Liver (tissue), 3 donors: ENCODE results near the gene TTLL5.

Experiments used
- EGR1 ChIP-seq, 2 donors: IDR thresholded peaks; 2 replicates each; pipeline ENCODE4 v1.6.1; 2016 to 2018; ENCODE audit warnings: antibody characterized with exemption in 2 of 2, low read depth in 2 of 2
- FOXA1 ChIP-seq: IDR thresholded peaks from 2 replicates; pipeline ENCODE4 v1.6.1; 2016; ENCODE audit warnings: antibody characterized with exemption
- GABPA ChIP-seq, 2 donors: IDR thresholded peaks in 1 of 2; conservative IDR thresholded peaks in 1 of 2; 2 replicates each; pipeline ENCODE4 v1.6.1; 2016; ENCODE audit warnings: antibody characterized with exemption in 2 of 2, mild to moderate bottlenecking in 1 of 2, moderate library complexity in 1 of 2
- HNF4A ChIP-seq, 2 donors: conservative IDR thresholded peaks; 2 replicates each; pipeline ENCODE4 v1.6.1; 2016; ENCODE audit warnings: antibody characterized with exemption in 2 of 2, mild to moderate bottlenecking in 2 of 2
- JUND ChIP-seq, 2 donors: IDR thresholded peaks; 2 replicates each; pipeline ENCODE4 v1.6.1; 2016; ENCODE audit warnings: antibody characterized with exemption in 2 of 2
- RAD21 ChIP-seq, 2 donors: IDR thresholded peaks; 2 replicates each; pipeline ENCODE4 v1.6.1; 2016; ENCODE audit warnings: antibody characterized with exemption in 2 of 2, mild to moderate bottlenecking in 2 of 2
- RXRA ChIP-seq, 2 donors: IDR thresholded peaks; 2 replicates each; pipeline ENCODE4 v1.6.1; 2017 to 2018; ENCODE audit warnings: antibody characterized with exemption in 2 of 2, mild to moderate bottlenecking in 1 of 2
- SP1 ChIP-seq: IDR thresholded peaks from 2 replicates; pipeline ENCODE4 v1.6.1; 2018; ENCODE audit warnings: antibody characterized with exemption, mild to moderate bottlenecking
- YY1 ChIP-seq: IDR thresholded peaks from 2 replicates; pipeline ENCODE4 v1.6.1; 2016; ENCODE audit warnings: antibody characterized with exemption, mild to moderate bottlenecking
- TF ChIP-seq, protein P1 (sequence below): fragments of 150-350 bp; IDR thresholded peaks from 2 replicates; pipeline ENCODE4 v1.5.1; 2017; ENCODE audit warnings: improper control_type of control experiment, low read depth, low read length; ENCODE audit not compliant: missing input control
- TF ChIP-seq, protein P2 (sequence below): IDR thresholded peaks from 2 replicates; pipeline ENCODE4 v1.6.1; 2016; ENCODE audit warnings: antibody characterized with exemption
- TF ChIP-seq, protein P3 (sequence below): IDR thresholded peaks from 2 replicates; pipeline ENCODE4 v1.6.1; 2016; ENCODE audit warnings: antibody characterized with exemption, mild to moderate bottlenecking
- donor health status: healthy.
- donor health status: healthy.

DNA sequence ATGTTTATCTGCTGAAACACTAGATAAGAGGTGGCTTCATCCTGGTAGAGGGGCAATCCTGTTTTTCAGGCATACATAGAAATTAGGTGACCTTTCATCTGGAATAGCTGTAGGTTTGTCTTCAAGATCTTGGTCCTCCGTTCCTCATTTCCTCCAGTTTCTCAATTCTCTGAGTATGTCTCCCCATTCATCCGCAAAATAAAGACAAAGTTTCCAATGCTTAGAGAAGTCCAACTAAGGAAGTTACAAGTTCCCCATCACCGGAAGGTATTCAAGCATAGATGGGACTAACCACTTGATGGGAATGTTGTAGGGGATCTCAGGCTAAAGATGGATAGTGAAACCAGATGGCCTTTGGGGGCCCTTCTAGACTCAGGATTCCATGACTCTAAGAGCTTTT lies 34.6 kb upstream of the TTLL5 start:
- TF ChIP-seq, protein P1, sequence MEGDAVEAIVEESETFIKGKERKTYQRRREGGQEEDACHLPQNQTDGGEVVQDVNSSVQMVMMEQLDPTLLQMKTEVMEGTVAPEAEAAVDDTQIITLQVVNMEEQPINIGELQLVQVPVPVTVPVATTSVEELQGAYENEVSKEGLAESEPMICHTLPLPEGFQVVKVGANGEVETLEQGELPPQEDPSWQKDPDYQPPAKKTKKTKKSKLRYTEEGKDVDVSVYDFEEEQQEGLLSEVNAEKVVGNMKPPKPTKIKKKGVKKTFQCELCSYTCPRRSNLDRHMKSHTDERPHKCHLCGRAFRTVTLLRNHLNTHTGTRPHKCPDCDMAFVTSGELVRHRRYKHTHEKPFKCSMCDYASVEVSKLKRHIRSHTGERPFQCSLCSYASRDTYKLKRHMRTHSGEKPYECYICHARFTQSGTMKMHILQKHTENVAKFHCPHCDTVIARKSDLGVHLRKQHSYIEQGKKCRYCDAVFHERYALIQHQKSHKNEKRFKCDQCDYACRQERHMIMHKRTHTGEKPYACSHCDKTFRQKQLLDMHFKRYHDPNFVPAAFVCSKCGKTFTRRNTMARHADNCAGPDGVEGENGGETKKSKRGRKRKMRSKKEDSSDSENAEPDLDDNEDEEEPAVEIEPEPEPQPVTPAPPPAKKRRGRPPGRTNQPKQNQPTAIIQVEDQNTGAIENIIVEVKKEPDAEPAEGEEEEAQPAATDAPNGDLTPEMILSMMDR = no peak
- TF ChIP-seq, protein P2, sequence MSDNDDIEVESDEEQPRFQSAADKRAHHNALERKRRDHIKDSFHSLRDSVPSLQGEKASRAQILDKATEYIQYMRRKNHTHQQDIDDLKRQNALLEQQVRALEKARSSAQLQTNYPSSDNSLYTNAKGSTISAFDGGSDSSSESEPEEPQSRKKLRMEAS = no peak
- TF ChIP-seq YY1 (no peak), RAD21 (IDR thresholded peaks at IDR 0.05) (no peak), RXRA (IDR thresholded peaks at IDR 0.05) (no peak), FOXA1 (no peak), SP1 (no peak), EGR1 (IDR thresholded peaks at IDR 0.05; ENCODE audit: low read depth in 2 of 2) (no peak), JUND (IDR thresholded peaks at IDR 0.05) (no peak), HNF4A (conservative IDR thresholded peaks at IDR 0.05) (no peak), GABPA (IDR thresholded peaks at IDR 0.05 in 1 of 2, conservative IDR thresholded peaks at IDR 0.05 in 1 of 2) (no peak)
- TF ChIP-seq, protein P3, sequence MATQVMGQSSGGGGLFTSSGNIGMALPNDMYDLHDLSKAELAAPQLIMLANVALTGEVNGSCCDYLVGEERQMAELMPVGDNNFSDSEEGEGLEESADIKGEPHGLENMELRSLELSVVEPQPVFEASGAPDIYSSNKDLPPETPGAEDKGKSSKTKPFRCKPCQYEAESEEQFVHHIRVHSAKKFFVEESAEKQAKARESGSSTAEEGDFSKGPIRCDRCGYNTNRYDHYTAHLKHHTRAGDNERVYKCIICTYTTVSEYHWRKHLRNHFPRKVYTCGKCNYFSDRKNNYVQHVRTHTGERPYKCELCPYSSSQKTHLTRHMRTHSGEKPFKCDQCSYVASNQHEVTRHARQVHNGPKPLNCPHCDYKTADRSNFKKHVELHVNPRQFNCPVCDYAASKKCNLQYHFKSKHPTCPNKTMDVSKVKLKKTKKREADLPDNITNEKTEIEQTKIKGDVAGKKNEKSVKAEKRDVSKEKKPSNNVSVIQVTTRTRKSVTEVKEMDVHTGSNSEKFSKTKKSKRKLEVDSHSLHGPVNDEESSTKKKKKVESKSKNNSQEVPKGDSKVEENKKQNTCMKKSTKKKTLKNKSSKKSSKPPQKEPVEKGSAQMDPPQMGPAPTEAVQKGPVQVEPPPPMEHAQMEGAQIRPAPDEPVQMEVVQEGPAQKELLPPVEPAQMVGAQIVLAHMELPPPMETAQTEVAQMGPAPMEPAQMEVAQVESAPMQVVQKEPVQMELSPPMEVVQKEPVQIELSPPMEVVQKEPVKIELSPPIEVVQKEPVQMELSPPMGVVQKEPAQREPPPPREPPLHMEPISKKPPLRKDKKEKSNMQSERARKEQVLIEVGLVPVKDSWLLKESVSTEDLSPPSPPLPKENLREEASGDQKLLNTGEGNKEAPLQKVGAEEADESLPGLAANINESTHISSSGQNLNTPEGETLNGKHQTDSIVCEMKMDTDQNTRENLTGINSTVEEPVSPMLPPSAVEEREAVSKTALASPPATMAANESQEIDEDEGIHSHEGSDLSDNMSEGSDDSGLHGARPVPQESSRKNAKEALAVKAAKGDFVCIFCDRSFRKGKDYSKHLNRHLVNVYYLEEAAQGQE = no peak
